Lung (tissue), 12 donors: ENCODE measurements around the gene TRIM54. TPM values are rescaled to one million over a fixed set of nuclear protein-coding genes. Genes with fewer than 3 reads are reported as not detected.
A peak's percentile ranks its signal among the peaks of the same experiment; 100 is the strongest.

Experiments
- ATAC-seq: fragments of 200-7000 bp; cut with Tn5 transposase; one replicate; pipeline ENCODE4 v1.9.1; 2020; ENCODE audit warnings: moderate number of reproducible peaks; ENCODE audit not compliant: insufficient read depth, low FRiP score
- DNase-seq, 3 donors: peaks; one replicate each; pipeline ENCODE4 v3.0.0-alpha.2; 2013 to 2017
- H3K27ac ChIP-seq, 2 donors: one replicate each; pipeline ENCODE4 v1.5.1; 2013; ENCODE audit warnings: mild to moderate bottlenecking in 2 of 2, moderate library complexity in 2 of 2, control low read depth in 1 of 2, inconsistent platforms in 1 of 2, low read depth in 1 of 2, low read length in 1 of 2
- H3K27me3 ChIP-seq, 3 donors: one replicate each; pipeline ENCODE4 v1.5.1; 2013; ENCODE audit warnings: low read length in 2 of 3; ENCODE audit not compliant: control insufficient read depth in 3 of 3, insufficient read depth in 3 of 3
- H3K36me3 ChIP-seq, 4 donors: one replicate each; pipeline ENCODE4 v1.5.1; 2013; ENCODE audit warnings: low read length in 4 of 4, mild to moderate bottlenecking in 1 of 4, moderate library complexity in 1 of 4; ENCODE audit not compliant: control insufficient read depth in 4 of 4, insufficient read depth in 4 of 4
- H3K4me1 ChIP-seq, 5 donors: one replicate each; pipeline ENCODE4 v1.5.1; 2013; ENCODE audit warnings: low read length in 5 of 5, mild to moderate bottlenecking in 2 of 5, moderate library complexity in 1 of 5; ENCODE audit not compliant: control insufficient read depth in 5 of 5, insufficient read depth in 5 of 5
- H3K4me3 ChIP-seq: one replicate; pipeline ENCODE4 v1.5.1; 2013; ENCODE audit warnings: mild to moderate bottlenecking, control low read depth, moderate library complexity
- H3K9ac ChIP-seq, 2 donors: one replicate each; pipeline ENCODE4 v1.5.1; 2013; ENCODE audit warnings: low read length in 2 of 2, control low read depth in 1 of 2; ENCODE audit not compliant: insufficient read depth in 1 of 2
- H3K9me3 ChIP-seq, 4 donors: one replicate each; pipeline ENCODE4 v1.5.1; 2013; ENCODE audit warnings: low read length in 3 of 4, mild to moderate bottlenecking in 1 of 4, moderate library complexity in 1 of 4; ENCODE audit not compliant: control insufficient read depth in 4 of 4, insufficient read depth in 3 of 4
- WGBS, 2 donors: extraction: QIAGEN DNeasy Blood & Tissue Kit; methylation state at CpG; one replicate each; pipeline ENCODE4 v1.1.7; 2013; 5-methylcytosine and 5-hydroxymethylcytosine counted together
- polyA plus RNA-seq, 2 donors: library from polyadenylated mRNA; stranded (reverse); fragments of 200-250 nt; gene quantifications; one replicate each; pipeline ENCODE4 v1.2.1, GENCODE V29; 2013
- total RNA-seq, 2 donors: library from RNA; depleted of rRNA in 1 of 2; stranded (reverse); fragments of >200 nt in 1 of 2; gene quantifications; one replicate each; pipeline ENCODE4 v1.2.1, GENCODE V29; 2014 to 2021
- TF ChIP-seq, protein P1 (sequence below): IDR thresholded peaks from 2 replicates; pipeline ENCODE4 v1.5.1; 2012; ENCODE audit warnings: mild to moderate bottlenecking; ENCODE audit errors: control extremely low read depth, extremely low read depth
- donor health status: control.
- donor health status: control.
- donor health status: Bipolar disorder and iron deficiency.
- donor health status: healthy.
- donor health status: DM: yes; HTN: yes; CAD: no.

The TRIM54 gene
- total and polyA plus RNA-seq, 4 donors = 0.09 to 0.48 (median 0.13) TPM

- TF ChIP-seq, protein P1, sequence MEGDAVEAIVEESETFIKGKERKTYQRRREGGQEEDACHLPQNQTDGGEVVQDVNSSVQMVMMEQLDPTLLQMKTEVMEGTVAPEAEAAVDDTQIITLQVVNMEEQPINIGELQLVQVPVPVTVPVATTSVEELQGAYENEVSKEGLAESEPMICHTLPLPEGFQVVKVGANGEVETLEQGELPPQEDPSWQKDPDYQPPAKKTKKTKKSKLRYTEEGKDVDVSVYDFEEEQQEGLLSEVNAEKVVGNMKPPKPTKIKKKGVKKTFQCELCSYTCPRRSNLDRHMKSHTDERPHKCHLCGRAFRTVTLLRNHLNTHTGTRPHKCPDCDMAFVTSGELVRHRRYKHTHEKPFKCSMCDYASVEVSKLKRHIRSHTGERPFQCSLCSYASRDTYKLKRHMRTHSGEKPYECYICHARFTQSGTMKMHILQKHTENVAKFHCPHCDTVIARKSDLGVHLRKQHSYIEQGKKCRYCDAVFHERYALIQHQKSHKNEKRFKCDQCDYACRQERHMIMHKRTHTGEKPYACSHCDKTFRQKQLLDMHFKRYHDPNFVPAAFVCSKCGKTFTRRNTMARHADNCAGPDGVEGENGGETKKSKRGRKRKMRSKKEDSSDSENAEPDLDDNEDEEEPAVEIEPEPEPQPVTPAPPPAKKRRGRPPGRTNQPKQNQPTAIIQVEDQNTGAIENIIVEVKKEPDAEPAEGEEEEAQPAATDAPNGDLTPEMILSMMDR = no peak
- ATAC-seq (no peak), DNase-seq (no peak)
- peak overlapping the region in 1 of 2 donors; percentile 49 for H3K27ac ChIP-seq
- H3K36me3 ChIP-seq = no peaks in the 10 kb centered on the region
- H3K27me3 ChIP-seq = peaks cover 0 to 13% (median 7%) of the 10 kb centered on the region in 3 donors
- 64 to 76% methylated on average over 6 of the region's 6 CpGs for WGBS, 2 donors
- no peak overlapping the region for H3K9ac ChIP-seq
- peaks cover 0 to 8% (median 0%) of the 10 kb centered on the region in 5 donors for H3K4me1 ChIP-seq
- no peak overlapping the region for H3K4me3 ChIP-seq
- H3K9me3 ChIP-seq = peaks cover 0 to 2% (median 0%) of the 10 kb centered on the region in 4 donors
Measured at GRCh38 chr2:27291865-27292264, 9.6 kb downstream of the TRIM54 start.

- no peak for ATAC-seq
- DNase-seq = no peak
- Histone ChIP-seq H3K4me1 (peaks cover 0 to 6% (median 0%) of the 10 kb centered on the region in 5 donors), H3K36me3 (no peaks in the 10 kb centered on the region), H3K27ac (no peak overlapping the region), H3K4me3 (no peak overlapping the region), H3K9ac (no peak overlapping the region), H3K27me3 (peaks cover 0 to 8% (median 7%) of the 10 kb centered on the region in 3 donors), H3K9me3 (no peaks in the 10 kb centered on the region)
- 81 to 89% methylated on average over 8 of the region's 8 CpGs for WGBS, 2 donors
- TF ChIP-seq, protein P1 = no peak
Measured at GRCh38 chr2:27294928-27295327, 12.7 kb downstream of the TRIM54 start.

DNA sequence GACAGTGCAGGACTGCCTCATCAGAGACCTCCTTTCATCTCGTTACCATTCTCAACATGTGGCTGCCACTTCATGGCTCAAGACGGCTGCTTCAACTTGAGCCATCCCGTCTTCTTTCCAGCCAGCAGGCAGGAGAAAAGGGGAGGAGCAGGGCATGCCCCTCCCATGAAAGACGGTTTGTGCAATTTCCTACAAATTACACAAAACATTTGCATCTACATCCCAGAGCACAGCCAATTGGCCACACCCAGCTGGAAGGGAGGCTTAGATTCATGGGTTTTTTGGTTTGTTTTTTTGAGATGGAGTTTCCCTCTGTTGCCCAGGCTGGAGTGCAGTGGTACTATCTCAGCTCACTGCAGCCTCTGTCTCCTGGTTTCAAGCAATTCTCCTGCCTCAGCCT lies 14.3 kb downstream of the TRIM54 start:
- ATAC-seq = no peak
- H3K27ac ChIP-seq = no peak overlapping the region
- H3K9me3 ChIP-seq = no peaks in the 10 kb centered on the region
- H3K9ac ChIP-seq = no peak overlapping the region
- no peak for DNase-seq
- no peaks in the 10 kb centered on the region for H3K36me3 ChIP-seq
- no peak overlapping the region for H3K4me3 ChIP-seq
- H3K4me1 ChIP-seq = peaks cover 0 to 6% (median 0%) of the 10 kb centered on the region in 5 donors
- H3K27me3 ChIP-seq = peaks cover 0 to 8% (median 7%) of the 10 kb centered on the region in 3 donors
- TF ChIP-seq, protein P1 = no peak
- WGBS, 2 donors = 53 to 60% methylated on average over 4 of the region's 4 CpGs

DNA sequence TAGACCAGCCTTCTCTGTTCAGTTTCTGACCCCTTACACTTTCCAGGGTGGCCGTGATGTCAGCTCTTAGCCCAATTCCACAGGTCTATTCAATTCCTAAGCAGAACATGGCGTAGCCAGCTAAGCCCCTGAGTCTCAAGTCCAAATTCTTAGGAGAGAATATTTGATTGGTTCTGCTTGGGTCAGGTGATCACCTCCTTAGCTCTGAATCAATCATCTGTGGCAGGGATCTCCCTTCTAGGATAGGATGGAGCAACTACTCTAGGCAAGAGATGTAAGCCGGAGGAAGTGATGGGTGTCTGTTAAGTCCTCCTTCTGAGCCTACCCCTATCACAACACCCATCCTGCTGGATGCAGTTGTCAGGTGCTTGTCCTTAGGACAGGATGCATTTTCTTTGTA lies 15.0 kb downstream of the TRIM54 start:
- 92 to 94% methylated on average over 3 of the region's 3 CpGs for WGBS, 2 donors
- Histone ChIP-seq H3K27ac (no peak overlapping the region), H3K9me3 (no peaks in the 10 kb centered on the region), H3K4me3 (no peak overlapping the region), H3K36me3 (no peaks in the 10 kb centered on the region), H3K27me3 (peaks cover 0 to 3% (median 2%) of the 10 kb centered on the region in 3 donors), H3K9ac (no peak overlapping the region), H3K4me1 (peaks cover 0 to 6% (median 0%) of the 10 kb centered on the region in 5 donors)
- ATAC-seq (no peak), DNase-seq (no peak)
- TF ChIP-seq, protein P1 = no peak
